ENCODE data around the gene TMEM116.
A peak's percentile ranks its signal among the peaks of the same experiment; 100 is the strongest.
"Not testable (repeated sequence)": the region's sequence is repeated elsewhere in the genome, so short reads cannot be mapped to it uniquely, and the experiment has no call there.

The TMEM116 gene

DNA sequence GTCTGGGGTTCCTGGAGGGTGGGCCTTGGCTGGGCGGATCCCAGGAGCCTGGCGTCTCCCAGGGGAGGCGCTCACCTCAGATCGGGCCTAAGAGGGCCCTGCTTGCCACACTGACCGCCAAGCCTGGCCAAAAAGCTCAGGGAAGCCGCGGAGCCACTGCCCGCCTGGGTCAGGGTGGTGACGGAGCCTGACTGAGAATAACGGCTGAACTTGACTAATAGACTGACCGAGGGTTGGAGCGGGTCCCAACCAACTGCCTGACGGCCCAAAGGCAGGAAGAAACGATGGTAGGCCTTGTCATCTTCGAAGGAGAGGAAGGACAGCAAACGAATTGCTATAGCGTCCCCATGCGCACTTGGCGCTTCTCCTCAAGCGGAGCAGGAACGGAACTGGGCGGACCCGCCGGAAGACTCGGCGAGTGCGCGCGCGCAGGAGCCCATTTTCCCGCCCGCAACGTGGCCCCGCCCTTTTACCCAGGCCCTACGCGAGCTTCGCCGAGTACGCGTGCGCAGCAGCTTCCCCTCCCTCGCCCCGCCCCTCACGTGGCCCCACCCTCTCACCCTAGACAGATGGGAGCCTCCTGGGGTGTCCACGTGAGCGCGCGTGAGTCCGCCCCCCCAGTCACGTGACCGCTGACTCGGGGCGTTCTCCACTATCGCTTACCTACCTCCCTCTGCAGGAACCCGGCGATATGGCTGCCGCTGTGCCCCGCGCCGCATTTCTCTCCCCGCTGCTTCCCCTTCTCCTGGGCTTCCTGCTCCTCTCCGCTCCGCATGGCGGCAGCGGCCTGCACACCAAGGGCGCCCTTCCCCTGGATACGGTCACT is at the start of gene TMEM116, which contains the start of gene ERP29:
TMEM116 (minus strand) TSS at position 391 of the 826 bp plus-strand sequence. CDS start 7,895 bp downstream, outside the sequence.
ERP29 (plus strand) TSS at position 652 of the 826 bp plus-strand sequence; CDS start at position 692, 40 bp downstream.
- peak; percentile 75 for DNase-seq (ENCODE audit: insufficient read length, low spot score)
- FAIRE-seq: peak; percentile 95

DNA sequence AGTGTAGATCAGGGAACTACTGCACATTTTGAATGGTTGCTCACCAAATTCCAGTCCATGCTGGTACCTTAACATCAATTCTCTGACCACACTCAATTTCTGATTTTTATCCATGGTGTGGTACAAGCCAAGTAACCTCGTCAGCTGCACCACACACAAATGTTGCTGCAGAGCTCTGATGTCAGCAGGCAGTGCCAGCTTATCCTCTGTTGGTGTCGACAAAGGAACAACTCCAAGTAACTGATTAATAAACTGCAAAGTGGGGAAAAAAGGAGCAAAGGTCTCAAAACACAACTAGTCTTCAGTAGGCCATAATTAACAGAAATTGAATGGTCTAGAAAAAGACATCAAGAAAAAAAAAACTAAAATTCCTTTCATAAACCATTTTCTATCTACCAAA is 48.2 kb upstream of the TMEM116 start:
- FAIRE-seq (no peak), DNase-seq (ENCODE audit: insufficient read length, low spot score) (no peak)

DNA sequence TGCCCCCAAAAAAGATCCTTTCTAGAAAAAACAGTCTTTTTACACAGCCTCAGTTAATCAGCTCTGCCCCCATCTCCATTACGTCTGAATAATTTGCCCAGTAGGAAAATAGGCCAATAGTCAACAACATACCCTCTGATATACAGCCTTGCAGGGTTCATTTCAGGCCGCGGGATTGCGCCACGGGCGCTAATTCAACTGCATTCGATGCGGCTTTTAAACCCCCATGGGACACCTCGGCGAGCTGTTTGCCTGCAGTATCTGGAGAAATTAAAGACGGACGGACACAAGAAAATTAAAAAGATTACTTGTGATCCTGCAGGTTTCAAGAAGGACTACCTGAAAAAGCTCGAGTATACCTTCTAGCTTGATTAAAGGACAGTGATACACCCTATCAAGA is 36.4 kb upstream of the TMEM116 start:
- no peak for DNase-seq (ENCODE audit: insufficient read length, low spot score)
- FAIRE-seq: no peak

DNA sequence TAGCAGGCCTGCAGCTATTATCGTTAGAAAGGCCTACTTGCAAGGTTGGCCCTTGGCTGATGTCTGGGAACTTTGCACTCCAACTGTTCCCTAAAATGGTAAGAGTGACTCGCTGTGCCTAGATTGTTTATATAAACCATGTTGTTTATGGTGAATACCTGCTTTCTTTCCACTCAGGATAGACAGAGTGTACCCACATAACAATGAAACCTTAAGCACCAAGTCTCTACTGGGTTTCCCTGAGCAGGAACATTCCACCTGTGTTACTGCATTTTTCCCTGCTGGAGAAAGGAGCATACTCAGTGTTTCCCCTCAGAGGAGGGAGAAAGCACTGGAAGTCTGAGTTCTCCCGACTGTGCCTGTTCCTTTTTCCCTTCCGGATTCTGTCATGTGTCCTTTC is 33.0 kb upstream of the TMEM116 start:
- DNase-seq (ENCODE audit: insufficient read length, low spot score): no peak
- FAIRE-seq: no peak

DNA sequence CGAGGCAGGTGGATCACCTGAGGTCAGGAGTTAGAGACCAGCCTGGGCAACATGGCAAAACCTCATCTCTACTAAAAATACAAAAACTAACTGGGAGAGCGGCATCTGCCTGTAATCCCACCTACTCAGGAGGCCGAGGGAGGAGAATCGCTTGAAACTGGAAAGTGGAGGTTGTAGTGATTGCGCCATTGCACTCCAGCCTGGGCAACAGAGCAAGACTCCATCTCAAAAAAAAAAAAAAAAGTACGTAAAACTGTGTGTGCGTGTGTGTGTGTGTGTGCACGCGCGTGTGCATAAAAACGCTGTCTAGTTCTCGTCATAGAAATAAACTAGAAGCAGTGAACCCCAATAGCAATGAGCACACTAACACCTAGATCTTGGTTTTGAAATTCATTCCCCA is 23.6 kb upstream of the TMEM116 start:
- not testable (repeated sequence) for FAIRE-seq; DNase-seq (ENCODE audit: insufficient read length, low spot score)

DNA sequence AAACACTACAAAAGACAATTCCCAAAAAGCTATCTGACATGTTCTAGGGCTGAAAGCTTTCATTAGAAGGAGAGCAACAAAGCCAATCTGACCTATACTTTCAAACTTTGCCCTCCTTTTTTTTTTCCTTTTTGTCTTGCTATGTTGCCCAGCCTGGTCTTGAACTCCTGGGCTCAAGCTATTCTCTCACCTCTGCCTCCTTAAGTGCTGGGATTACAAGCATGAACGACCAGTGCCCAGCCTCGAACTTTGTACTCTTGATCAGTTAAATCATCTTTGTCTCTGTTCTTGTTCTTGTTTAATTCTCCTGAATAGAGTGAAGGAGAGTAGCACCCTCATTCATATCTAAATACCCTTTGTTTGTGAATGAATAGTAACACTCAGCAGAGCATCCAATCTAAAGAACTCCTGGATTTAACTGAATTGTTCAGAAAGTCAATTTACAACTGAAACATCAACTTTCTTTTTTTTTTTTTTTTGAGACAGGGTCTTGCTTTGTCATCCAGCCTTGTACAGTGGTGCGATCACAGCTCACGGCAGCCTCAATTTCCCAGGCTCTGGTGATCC is 22.3 kb upstream of the TMEM116 start:
- DNase-seq (ENCODE audit: insufficient read length, low spot score) (no peak), FAIRE-seq (no peak)

DNA sequence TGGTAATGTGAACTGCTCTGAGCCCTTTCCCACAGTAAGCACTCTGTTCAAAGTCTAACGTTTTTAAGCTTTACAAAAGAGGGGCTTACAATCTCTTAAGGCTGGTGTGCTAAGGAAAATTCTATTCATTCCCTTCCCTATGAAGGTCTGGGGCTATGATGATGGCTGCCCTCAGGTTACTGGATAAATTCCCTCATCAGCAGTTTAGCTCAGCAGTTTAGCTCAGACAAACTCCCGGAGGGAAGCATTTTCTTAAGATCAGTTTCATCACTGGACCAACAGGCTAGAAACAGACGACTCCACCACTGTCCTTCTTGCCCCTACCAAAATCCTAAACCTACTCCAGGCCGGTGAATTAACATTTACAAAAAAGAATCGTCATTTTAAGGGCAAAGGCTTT is 19.3 kb upstream of the TMEM116 start:
- FAIRE-seq (no peak), DNase-seq (ENCODE audit: insufficient read length, low spot score) (no peak)

DNA sequence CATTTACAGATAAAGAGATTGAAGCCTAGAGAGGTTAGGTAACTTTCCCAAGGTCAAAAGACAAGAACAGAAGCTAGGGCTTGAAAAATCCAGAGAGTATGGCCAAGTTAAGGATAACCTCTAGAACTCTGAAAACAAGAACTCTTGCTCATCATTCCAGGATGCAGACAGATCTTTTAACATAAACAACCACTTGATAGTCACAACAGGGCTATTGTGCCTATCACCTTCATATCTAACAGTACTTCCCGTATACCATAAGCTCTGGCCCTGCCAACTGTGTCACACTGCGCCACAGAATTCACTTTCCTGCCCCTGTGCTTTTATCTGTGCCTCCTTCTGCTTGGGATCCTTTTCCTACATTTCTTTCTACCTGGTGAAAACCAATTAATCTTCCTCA is 18.5 kb upstream of the TMEM116 start:
- DNase-seq (ENCODE audit: insufficient read length, low spot score) (no peak), FAIRE-seq (no peak)

DNA sequence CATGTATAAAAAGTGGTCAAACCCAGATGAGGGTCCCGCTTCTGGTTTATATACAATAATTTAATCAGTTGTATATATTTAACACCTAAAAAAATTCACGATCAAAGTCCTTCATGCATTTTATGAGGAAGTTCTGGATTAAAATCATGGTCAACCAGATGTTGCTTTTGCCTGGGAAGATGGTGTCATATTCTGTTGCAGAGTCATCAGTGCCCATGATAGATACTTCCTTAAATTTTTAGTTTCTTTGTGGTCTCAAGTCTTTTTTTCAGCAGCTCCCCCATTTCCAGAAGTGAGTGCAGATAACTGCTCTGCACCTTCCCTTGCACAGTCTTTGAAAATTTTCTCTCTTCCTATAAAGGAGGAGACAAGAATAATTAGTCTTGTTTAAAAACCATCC is 16.3 kb upstream of the TMEM116 start:
- DNase-seq (ENCODE audit: insufficient read length, low spot score) (no peak), FAIRE-seq (no peak)

DNA sequence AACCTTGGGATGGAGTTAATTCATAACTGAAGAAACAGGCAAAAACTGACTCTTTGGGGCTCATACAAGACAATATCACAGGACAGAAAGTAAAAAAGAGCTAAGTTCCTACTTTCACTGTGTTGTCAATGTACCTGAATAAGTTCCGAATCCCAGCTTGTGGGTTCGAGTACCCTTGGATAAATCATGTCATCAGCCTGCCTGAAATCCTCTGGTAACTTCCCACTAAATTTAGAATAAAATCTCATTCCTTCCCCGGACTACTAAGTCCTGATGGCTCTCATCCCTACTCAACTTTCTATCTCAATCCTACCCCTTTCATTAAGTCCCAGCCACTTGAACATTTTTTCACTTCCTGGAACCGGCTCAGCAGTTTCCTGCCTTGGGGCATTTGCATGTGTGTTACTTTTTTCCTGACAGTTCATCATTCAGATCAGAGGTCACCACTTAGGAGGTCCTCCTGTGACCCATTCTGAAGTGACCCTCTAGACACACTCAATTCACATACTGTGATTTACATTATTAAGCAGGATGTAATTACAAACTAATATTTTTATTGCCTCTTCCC is 12.9 kb upstream of the TMEM116 start:
- FAIRE-seq (peak; percentile 81), DNase-seq (ENCODE audit: insufficient read length, low spot score) (no peak)

DNA sequence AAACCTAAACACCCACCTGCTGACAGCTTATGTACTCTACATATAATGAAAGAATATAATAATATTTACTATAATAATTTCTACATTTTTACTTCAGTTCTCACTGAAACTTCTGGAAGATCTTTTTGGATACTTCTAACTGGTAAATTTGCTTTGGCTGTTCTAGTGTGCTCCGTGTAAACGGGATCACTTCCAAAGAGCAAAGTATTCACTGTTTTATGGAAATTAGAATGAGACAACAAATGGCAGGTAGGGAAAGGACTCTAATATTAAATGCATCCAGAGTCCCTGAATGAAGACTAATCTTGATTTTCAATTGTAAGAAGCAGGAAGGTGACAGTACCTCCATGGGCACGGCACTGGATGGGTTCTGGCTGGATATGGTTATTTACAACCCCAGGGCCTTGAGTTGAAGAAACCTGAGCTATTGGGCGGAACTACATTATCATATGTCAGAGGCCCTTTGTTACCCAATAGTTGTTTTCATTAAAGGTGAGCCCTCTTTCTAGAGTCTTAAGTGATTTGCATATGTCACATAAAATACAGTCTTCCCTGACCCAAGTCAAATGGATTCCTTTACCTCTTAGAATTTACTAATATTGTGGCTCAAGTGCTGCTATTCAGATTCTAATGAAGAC is 10.9 kb upstream of the TMEM116 start:
- DNase-seq (ENCODE audit: insufficient read length, low spot score): no peak
- no peak for FAIRE-seq

DNA sequence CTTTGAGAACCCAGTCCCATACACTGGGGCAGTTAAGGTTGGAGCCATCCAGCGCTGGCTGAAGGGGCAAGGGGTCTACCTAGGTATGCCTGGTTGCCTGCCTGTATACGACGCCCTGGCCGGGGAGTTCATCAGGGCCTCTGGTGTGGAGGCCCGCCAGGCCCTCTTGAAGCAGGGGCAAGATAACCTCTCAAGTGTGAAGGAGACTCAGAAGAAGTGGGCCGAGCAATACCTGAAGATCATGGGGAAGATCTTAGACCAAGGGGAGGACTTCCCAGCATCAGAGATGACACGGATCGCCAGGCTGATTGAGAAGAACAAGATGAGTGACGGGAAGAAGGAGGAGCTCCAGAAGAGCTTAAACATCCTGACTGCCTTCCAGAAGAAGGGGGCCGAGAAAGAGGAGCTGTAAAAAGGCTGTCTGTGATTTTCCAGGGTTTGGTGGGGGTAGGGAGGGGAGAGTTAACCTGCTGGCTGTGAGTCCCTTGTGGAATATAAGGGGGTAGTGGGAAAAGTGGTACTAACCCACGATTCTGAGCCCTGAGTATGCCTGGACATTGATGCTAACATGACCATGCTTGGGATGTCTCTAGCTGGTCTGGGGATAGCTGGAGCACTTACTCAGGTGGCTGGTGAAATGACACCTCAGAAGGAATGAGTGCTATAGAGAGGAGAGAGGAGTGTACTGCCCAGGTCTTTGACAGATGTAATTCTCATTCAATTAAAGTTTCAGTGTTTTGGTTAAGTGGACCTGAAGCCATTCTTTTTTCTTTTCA is 9.5 kb upstream of the TMEM116 start:
- FAIRE-seq (no peak), DNase-seq (ENCODE audit: insufficient read length, low spot score) (no peak)

DNA sequence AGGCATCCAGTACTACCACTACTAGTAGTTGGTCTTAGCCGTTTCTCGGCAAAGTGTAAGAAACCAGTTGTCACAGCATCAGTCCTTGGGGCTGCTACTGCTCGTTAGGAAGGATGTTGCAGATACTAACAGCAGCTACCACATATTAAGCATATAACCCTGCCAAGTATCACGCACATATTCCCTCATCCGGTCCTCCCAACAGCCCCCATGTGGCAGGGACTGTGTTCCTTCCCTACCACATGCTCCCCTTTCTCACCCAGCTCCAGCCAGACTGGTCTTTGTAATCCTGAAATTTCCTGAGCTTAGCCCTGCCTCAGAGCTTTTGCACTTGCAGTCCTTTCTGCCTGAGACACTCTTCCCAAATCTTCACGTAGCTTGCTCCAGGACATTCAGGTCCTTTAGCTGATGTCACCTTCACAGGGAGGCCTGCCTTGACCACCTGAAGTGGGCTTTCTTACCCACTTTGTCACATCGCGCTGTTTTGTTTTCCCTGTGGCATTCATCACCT is 8.0 kb upstream of the TMEM116 start:
- DNase-seq (ENCODE audit: insufficient read length, low spot score) (no peak), FAIRE-seq (no peak)

DNA sequence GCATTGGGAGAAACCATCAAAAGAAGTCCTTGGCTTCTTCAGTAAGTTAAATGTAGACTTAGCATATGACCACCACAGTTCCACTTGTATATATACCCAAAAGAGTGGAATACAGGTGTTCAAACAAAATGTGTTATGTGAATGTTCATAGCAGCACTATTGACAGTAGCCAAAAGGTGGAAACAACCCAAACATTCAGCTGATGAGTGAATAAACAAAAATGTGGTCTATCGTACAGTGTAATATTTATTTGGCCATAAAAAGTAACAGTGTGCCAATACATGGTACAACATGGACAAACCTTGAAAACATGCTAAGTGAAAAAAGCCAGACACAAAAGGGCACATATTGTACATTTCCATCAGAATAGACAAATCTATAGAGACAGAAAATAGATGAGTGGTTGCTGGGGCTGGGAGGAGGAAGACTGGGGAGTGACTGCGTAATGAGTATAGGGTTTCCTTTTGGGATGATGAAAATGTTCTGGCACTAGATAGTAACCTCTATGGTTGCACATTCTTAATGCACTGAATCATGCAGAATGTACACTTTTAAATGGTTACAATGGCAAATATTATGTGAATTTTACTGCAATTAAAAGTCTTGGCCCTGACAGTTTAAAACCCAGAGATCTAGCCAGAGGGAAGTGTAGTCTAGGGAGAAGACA is 5.7 kb upstream of the TMEM116 start:
- DNase-seq (ENCODE audit: insufficient read length, low spot score) (no peak), FAIRE-seq (no peak)

DNA sequence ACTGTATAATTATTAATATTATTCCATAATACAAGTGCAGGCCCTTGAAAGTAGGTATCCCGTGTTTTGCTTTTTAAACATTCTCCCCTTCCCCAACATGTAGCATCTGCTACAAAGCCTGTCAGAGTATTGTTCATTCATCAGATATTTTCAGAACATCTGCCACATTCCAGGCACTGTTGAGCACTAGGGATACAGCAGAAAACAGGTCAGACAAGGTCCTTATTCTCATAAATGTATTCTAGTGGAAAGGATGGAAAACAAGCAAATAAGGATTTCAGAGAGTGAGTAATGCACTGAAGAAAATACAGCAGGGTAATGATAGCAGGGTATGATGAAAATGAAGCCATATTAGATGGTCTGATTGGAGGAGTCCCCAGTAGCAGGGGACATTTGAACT is 4.1 kb upstream of the TMEM116 start:
- DNase-seq (ENCODE audit: insufficient read length, low spot score): no peak
- no peak for FAIRE-seq

DNA sequence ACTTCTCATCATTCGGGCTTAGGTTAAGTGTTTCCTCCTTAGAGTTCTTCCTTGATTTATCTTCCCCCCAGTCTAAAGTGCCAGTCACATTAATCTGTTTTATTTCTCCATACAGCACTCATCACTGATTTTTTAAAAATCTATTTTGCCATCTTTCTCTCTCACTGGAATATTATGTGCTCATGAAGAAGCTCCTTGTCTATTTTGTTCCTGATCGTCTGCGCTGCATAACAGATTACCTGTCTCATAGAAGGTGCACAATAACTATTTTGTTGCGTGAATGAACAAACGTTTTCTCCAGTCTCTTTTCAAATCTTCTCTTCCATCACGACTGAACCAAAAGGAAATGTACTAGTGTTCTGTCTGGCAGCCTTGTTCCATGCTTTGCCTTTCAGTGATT is 3.0 kb upstream of the TMEM116 start:
- no peak for DNase-seq (ENCODE audit: insufficient read length, low spot score)
- FAIRE-seq: no peak

DNA sequence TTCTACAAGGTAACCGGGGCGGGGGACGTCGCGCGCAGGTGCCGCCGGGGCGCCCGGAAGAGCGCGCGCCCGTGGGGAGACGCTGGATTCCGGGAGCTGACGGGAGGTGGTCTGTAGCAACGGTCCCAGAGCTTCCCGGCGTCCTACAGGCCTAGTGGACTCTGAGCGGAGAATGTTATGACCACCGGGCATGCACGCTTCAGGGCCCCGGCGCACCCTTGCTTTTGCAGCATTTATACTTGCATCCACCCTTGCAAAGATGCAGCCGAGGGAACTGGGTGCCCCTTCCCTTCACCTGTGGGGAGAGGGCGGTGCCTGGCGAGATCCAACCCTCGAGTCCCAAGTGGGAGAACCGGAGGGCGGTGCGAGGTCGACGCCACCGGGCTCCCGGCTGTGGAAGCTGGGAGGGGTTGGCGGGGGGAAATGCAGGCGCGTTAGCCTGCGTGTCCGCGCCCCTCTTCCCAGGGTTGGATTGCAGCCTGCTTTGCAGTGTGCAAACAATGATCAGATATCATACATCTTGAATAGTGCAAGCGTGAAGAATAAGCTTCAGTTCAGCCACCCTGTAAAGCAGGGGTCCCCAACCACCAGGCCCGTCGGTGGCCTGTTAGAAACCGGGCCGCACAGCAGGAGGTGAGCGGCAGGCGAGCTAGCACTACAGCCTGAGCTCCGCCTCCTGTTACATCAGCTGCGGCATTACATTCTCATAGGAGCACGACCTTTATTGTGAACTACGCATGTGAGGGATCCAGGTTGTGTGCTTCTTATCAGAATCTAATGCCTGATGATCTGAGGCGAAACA is 837 bp upstream of the TMEM116 start:
- DNase-seq (ENCODE audit: insufficient read length, low spot score) (no peak), FAIRE-seq (no peak)

DNA sequence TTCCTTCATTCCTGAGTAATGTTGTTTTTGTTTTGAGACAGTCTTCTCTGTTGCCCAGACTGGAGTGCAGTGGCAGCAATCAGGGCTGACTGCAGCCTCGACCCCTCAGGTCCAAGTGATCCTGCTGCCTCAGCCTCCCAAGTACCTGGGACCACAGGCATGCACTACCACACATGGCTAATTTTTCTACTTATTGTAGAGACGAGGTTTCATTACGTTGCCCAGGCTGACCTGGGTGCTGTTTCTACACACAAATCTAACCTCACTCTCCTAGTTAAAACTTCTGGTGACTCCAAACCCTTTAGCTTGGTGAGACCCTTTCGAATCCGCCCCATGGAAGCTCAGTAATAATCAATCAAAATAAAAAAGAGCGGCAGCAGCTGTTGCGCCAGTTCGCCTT is 1.3 kb downstream of the TMEM116 start:
- FAIRE-seq: no peak

More for the DNA sequence above, 1.3 kb downstream of the TMEM116 start:
- DNase-seq (ENCODE audit: insufficient read length, low spot score): no peak
